ENCODE measurements around the gene ATG5.
A peak's percentile ranks its signal among the peaks of the same experiment; 100 is the strongest.
"Not testable (repeated sequence)": the region's sequence is repeated elsewhere in the genome, so short reads cannot be mapped to it uniquely, and the experiment has no call there.

ATG5 gene

GRCh38 chr6:106253172-106253571 lies 72.4 kb downstream of the ATG5 start:
- in situ Hi-C loops (cut with HindIII; ENCODE audit: low sequenced_read_pairs) = no loop called here
- peak; percentile 88 for DNase-seq (ENCODE audit: low read depth, low spot score)
- no peak overlapping the region for H3K4me3 ChIP-seq (ENCODE audit: low read depth, low read length)
- TF ChIP-seq CTCF (IDR thresholded peaks at IDR 0.05; ENCODE audit: low read depth, low read length) = no peak

DNA sequence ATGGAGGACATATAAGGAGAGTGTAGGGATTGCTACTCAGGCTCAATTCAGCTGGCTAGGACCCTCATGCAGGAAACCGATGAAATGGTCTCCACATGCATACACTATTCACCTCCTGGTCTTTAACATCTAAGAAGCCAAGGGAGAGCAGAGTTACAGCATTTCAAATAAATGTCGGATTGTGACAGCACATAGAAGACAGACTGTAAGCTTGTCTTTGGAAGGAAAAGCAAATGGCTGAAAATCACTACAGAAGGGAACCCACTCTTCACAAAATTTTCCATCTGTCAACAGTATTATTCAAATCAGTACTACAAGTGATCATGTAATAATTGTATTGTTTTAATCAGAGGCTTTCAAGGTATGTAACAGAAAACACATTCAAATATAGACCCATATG lies 72.9 kb downstream of the ATG5 start:
- in situ Hi-C loops (cut with HindIII; ENCODE audit: low sequenced_read_pairs) = no loop called here
- no peak overlapping the region for H3K4me3 ChIP-seq (ENCODE audit: low read depth, low read length)
- no peak for TF ChIP-seq CTCF (IDR thresholded peaks at IDR 0.05; ENCODE audit: low read depth, low read length)
- no peak for DNase-seq (ENCODE audit: low read depth, low spot score)

DNA sequence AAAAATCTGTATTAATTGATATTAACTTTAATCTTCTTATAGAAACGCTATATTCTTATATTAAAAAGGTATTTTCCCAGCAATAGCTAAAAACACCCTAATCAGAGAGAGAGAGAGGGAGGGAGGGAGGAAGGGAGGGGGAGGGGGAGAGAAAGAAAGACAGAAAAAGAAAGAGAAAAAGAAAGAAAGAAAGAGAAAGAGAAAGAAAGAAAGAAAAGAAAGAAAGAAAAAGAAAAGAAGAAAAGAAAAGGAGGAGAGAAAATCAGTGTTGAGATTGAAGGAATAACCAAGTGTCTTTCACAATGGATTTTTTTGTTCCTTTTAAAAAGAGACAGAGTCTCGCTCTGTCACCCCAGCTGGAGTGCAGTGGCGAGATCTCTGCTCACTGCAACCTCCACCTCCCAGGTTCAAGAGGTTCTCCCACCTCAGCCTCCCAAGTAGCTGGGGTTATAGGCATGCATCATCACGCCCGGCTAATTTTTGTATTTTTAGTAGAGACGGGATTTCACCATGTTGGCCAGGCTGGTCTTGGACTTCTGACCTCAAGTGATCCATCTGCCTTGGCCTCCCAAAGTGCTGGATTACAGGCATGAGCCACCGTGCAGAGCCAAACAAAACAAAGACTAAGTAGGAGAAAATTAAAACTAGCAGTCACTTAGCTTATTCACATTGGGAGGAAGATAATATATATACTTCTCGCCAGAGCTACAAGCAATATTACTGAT lies 73.9 kb downstream of the ATG5 start:
- peak; percentile 76 for DNase-seq (ENCODE audit: low read depth, low spot score)
- H3K4me3 ChIP-seq (ENCODE audit: low read depth, low read length); in situ Hi-C loops (cut with HindIII; ENCODE audit: low sequenced_read_pairs): not testable (repeated sequence)

DNA sequence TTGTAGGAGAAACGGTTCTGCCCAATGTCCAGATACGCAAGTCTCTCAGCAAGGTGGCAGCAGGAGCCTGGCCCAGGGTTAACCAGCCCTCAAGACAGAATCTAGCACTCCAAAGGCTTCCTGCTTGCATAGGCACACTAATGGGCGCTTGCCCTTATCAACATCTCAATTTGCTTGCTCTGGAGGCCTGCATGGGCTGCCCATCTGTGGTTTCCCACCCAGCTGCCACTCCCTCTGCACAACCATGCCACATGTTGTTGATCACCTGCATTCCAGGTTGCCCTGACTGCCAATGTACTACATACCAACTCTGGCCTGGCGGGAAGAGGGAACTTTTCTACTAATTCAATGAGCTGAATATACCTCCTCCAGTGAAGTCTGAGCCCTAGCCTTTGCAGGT lies 74.6 kb downstream of the ATG5 start:
- no peak overlapping the region for H3K4me3 ChIP-seq (ENCODE audit: low read depth, low read length)
- TF ChIP-seq CTCF (IDR thresholded peaks at IDR 0.05; ENCODE audit: low read depth, low read length) = no peak
- DNase-seq (ENCODE audit: low read depth, low spot score) = no peak
- in situ Hi-C loops (cut with HindIII; ENCODE audit: low sequenced_read_pairs) = no loop called here

DNA sequence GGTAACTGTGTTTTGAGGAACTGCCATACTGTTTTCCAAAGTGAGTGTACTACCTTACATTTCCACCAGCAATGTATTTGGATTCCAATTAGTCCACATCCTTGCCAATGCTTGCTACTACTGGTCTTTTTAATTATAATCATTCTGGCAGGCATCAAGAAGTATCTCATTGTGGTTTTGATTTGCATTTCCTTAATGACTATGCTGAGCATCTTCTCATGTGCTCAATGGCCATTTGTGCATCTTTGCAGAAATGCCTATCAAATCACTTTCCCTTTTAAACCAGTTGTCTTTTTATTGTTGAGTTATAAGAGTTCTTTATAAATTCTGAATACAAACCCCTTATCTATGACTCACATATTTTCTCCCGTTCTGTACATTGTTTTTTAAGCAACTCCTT lies 75.9 kb downstream of the ATG5 start:
- no peak for TF ChIP-seq CTCF (IDR thresholded peaks at IDR 0.05; ENCODE audit: low read depth, low read length)
- in situ Hi-C loops (cut with HindIII; ENCODE audit: low sequenced_read_pairs) = no loop called here
- no peak for DNase-seq (ENCODE audit: low read depth, low spot score)
- no peak overlapping the region for H3K4me3 ChIP-seq (ENCODE audit: low read depth, low read length)

GRCh38 chr6:106247733-106248132 lies 77.8 kb downstream of the ATG5 start:
- H3K4me3 ChIP-seq (ENCODE audit: low read depth, low read length) = no peak overlapping the region
- in situ Hi-C loops (cut with HindIII; ENCODE audit: low sequenced_read_pairs) = no loop called here
- DNase-seq (ENCODE audit: low read depth, low spot score) = no peak
- no peak for TF ChIP-seq CTCF (IDR thresholded peaks at IDR 0.05; ENCODE audit: low read depth, low read length)

GRCh38 chr6:106247293-106247692 lies 78.3 kb downstream of the ATG5 start:
- in situ Hi-C loops (cut with HindIII; ENCODE audit: low sequenced_read_pairs) = no loop called here
- TF ChIP-seq CTCF (IDR thresholded peaks at IDR 0.05; ENCODE audit: low read depth, low read length) = no peak
- no peak overlapping the region for H3K4me3 ChIP-seq (ENCODE audit: low read depth, low read length)
- DNase-seq (ENCODE audit: low read depth, low spot score) = peak; percentile 77

Measured in astrocyte of the spinal cord (primary cell).